HFF-Myc (cell line): ENCODE data around the gene MGA.

Source experiments
- DNase-seq: peaks from one replicate; pipeline ENCODE4 v3.0.0-alpha.2; 2011; ENCODE audit warnings: low read depth; ENCODE audit errors: extremely low read depth
- H3K4me3 ChIP-seq: replicated peaks from 2 replicates; pipeline ENCODE4 v1.5.1; 2011; ENCODE audit warnings: low read depth, mild to moderate bottlenecking, control low read depth, low read length
- CTCF ChIP-seq: IDR thresholded peaks from 2 replicates; pipeline ENCODE4 v1.5.1; 2012; ENCODE audit warnings: mild to moderate bottlenecking, low read depth, low read length, control low read depth; ENCODE audit errors: missing control alignments

The MGA gene

GRCh38 chr15:41629883-41630282, 30.3 kb upstream of the MGA start:
- H3K4me3 ChIP-seq, result no peak overlapping the region
- DNase-seq, result no peak
- no peak for TF ChIP-seq CTCF

GRCh38 chr15:41630616-41631217, 29.5 kb upstream of the MGA start:
- no peak overlapping the region for H3K4me3 ChIP-seq
- TF ChIP-seq CTCF, result no peak
- no peak for DNase-seq

GRCh38 chr15:41631880-41632470, 28.2 kb upstream of the MGA start:
- TF ChIP-seq CTCF, result no peak
- DNase-seq, result no peak
- H3K4me3 ChIP-seq, result no peak overlapping the region

- no peak for DNase-seq
- no peak overlapping the region for H3K4me3 ChIP-seq
- no peak for TF ChIP-seq CTCF
Measured at GRCh38 chr15:41633609-41634008, 26.6 kb upstream of the MGA start.

- no peak overlapping the region for H3K4me3 ChIP-seq
- no peak for DNase-seq
- TF ChIP-seq CTCF, result no peak
Measured at GRCh38 chr15:41634072-41634626, 26.1 kb upstream of the MGA start.

GRCh38 chr15:41637086-41637485, 23.1 kb upstream of the MGA start:
- no peak for DNase-seq
- no peak for TF ChIP-seq CTCF
- no peak overlapping the region for H3K4me3 ChIP-seq

- no peak overlapping the region for H3K4me3 ChIP-seq
- DNase-seq, result no peak
- TF ChIP-seq CTCF, result no peak
Measured at GRCh38 chr15:41640985-41641384, 19.2 kb upstream of the MGA start.
